Spinal cord (tissue), 10 donors: Measurements from ENCODE around the gene ZNF438. TPM values are rescaled to one million over a fixed set of nuclear protein-coding genes. Genes with fewer than 3 reads are reported as not detected.
A peak's percentile ranks its signal among the peaks of the same experiment; 100 is the strongest.

Experiments used
- DNase-seq, 6 donors: peaks; one replicate each; pipeline versions ENCODE4 v3.0.0 to v3.0.0-alpha.2; 2013 to 2015; ENCODE audit warnings: low spot score in 6 of 6, low read depth in 4 of 6
- H3K27ac ChIP-seq: one replicate; pipeline ENCODE4 v1.5.1; 2013; ENCODE audit warnings: low read depth, low read length, control low read depth
- H3K27me3 ChIP-seq: one replicate; pipeline ENCODE4 v1.6.1; 2013; ENCODE audit warnings: low read length; ENCODE audit not compliant: control insufficient read depth, insufficient read depth
- H3K36me3 ChIP-seq: one replicate; pipeline ENCODE4 v1.6.1; 2013; ENCODE audit warnings: low read length; ENCODE audit not compliant: control insufficient read depth, insufficient read depth
- H3K4me1 ChIP-seq: one replicate; pipeline ENCODE4 v1.6.1; 2013; ENCODE audit warnings: low read length; ENCODE audit not compliant: control insufficient read depth, insufficient read depth
- H3K4me3 ChIP-seq: one replicate; pipeline ENCODE4 v1.5.1; 2013; ENCODE audit warnings: low read depth, low read length, control low read depth
- H3K9me3 ChIP-seq: one replicate; pipeline ENCODE4 v1.6.1; 2013; ENCODE audit warnings: low read length; ENCODE audit not compliant: control insufficient read depth, insufficient read depth
- WGBS: methylation state at CpG from one replicate; pipeline ENCODE4 v1.1.5; 2013; ENCODE audit warnings: missing lambda C conversion rate; ENCODE audit not compliant: insufficient coverage; 5-methylcytosine and 5-hydroxymethylcytosine counted together
- polyA plus RNA-seq, 2 donors: library from polyadenylated mRNA; unstranded; fragments of 120-200 nt; gene quantifications; one replicate each; pipeline ENCODE4 v1.2.1, GENCODE V29; 2013; ENCODE audit not compliant: insufficient read length in 2 of 2
- total RNA-seq, 2 donors: library from RNA; depleted of rRNA in 1 of 2; stranded (reverse); fragments of 120-200 nt in 1 of 2; fragments of >200 nt in 1 of 2; gene quantifications; one replicate each; pipeline versions ENCODE4 v1.2.3 to v1.2.4, GENCODE V29; 2013 to 2014
- donor health status: healthy.

ZNF438 gene
- total and polyA plus RNA-seq, 4 donors, result 5.8 to 12.4 (median 7.0) TPM

GRCh38 chr10:31018962-31019361, 12.7 kb downstream of the ZNF438 start:
- Histone ChIP-seq H3K4me3 (no peak overlapping the region), H3K36me3 (no peaks in the 10 kb centered on the region), H3K4me1 (no peaks in the 10 kb centered on the region), H3K9me3 (peaks cover 1% of the 10 kb centered on the region), H3K27ac (peak overlapping the region; percentile 68), H3K27me3 (no peaks in the 10 kb centered on the region)
- 27% methylated on average over 1 of the region's 2 CpGs for WGBS
- peak in 3 of 6 donors; percentile 38 to 84 (median 81) for DNase-seq

- no peak for DNase-seq
- no peaks in the 10 kb centered on the region for H3K36me3 ChIP-seq
- peak overlapping the region; percentile 68 for H3K27ac ChIP-seq
- peaks cover 1% of the 10 kb centered on the region for H3K9me3 ChIP-seq
- no peaks in the 10 kb centered on the region for H3K27me3 ChIP-seq
- 71% methylated on average over 2 of the region's 3 CpGs for WGBS
- H3K4me1 ChIP-seq, result no peaks in the 10 kb centered on the region
- H3K4me3 ChIP-seq, result no peak overlapping the region
Observed at GRCh38 chr10:31018356-31018750, 13.3 kb downstream of the ZNF438 start.

- H3K27me3 ChIP-seq, result no peaks in the 10 kb centered on the region
- WGBS, result 79% methylated on average over 3 of the region's 4 CpGs
- H3K27ac ChIP-seq, result peak overlapping the region; percentile 6
Observed at GRCh38 chr10:31017534-31018355, 13.9 kb downstream of the ZNF438 start.

GRCh38 chr10:31014161-31014875, 17.3 kb downstream of the ZNF438 start:
- no peaks in the 10 kb centered on the region for H3K27me3 ChIP-seq
- no peak overlapping the region for H3K27ac ChIP-seq
- H3K36me3 ChIP-seq, result no peaks in the 10 kb centered on the region
- no peak overlapping the region for H3K4me3 ChIP-seq
- DNase-seq, result no peak
- H3K4me1 ChIP-seq, result no peaks in the 10 kb centered on the region
- WGBS, result 100% methylated on average over 2 of the region's 7 CpGs
- no peaks in the 10 kb centered on the region for H3K9me3 ChIP-seq

More at GRCh38 chr10:31017534-31018355, 13.9 kb downstream of the ZNF438 start:
- Histone ChIP-seq H3K9me3 (peaks cover 1% of the 10 kb centered on the region), H3K36me3 (no peaks in the 10 kb centered on the region), H3K4me1 (no peaks in the 10 kb centered on the region), H3K4me3 (no peak overlapping the region)
- peak in 1 of 6 donors; percentile 43 for DNase-seq

GRCh38 chr10:31013331-31013730, 18.3 kb downstream of the ZNF438 start:
- WGBS, result 70% methylated on average over 3 of the region's 3 CpGs
- Histone ChIP-seq H3K36me3 (no peaks in the 10 kb centered on the region), H3K4me1 (no peaks in the 10 kb centered on the region), H3K27me3 (no peaks in the 10 kb centered on the region), H3K4me3 (no peak overlapping the region), H3K27ac (no peak overlapping the region), H3K9me3 (no peaks in the 10 kb centered on the region)
- DNase-seq, result no peak

GRCh38 chr10:31011665-31012022, 20.0 kb downstream of the ZNF438 start:
- no peaks in the 10 kb centered on the region for H3K36me3 ChIP-seq
- no peak for DNase-seq
- no peak overlapping the region for H3K27ac ChIP-seq
- 24% methylated on average over 3 of the region's 3 CpGs for WGBS
- H3K9me3 ChIP-seq, result no peaks in the 10 kb centered on the region
- H3K4me3 ChIP-seq, result no peak overlapping the region
- no peaks in the 10 kb centered on the region for H3K4me1 ChIP-seq
- H3K27me3 ChIP-seq, result no peaks in the 10 kb centered on the region

DNA sequence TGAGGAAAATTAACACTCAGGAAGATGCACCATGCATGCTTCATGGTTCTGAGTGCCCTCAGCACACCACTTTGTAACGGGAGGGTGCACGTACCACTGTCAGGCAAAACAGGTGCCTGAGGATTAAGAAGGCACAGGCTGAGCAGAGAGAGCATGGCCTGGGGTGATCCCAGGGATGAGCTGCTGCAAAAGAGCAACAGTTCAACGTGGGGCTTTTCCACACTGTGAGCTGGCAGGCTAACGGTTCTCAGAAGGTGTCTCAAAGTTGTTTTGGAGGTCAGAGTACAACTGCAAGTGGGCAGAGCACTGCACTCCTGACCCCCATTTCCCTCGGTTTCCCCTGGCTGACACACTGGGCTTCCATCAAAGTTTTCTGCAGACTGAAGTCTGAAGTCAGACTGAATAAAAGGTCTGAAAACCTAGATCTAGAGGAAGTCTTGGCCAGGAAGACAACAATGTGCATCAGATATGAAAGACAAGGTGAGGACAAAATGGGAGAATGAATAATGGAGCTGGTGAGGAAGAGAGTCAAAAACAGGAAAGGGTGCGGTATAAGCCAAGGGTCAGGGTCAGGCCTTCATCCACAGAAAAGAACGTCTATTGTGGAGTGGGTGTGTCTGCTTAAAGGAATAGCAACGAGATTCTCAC, 20.5 kb downstream of the ZNF438 start:
- no peak for DNase-seq
- no peaks in the 10 kb centered on the region for H3K27me3 ChIP-seq
- H3K36me3 ChIP-seq, result no peaks in the 10 kb centered on the region
- no peak overlapping the region for H3K27ac ChIP-seq
- no peak overlapping the region for H3K4me3 ChIP-seq
- WGBS, result 82% methylated on average over 4 of the region's 8 CpGs
- no peaks in the 10 kb centered on the region for H3K9me3 ChIP-seq
- no peaks in the 10 kb centered on the region for H3K4me1 ChIP-seq

DNA sequence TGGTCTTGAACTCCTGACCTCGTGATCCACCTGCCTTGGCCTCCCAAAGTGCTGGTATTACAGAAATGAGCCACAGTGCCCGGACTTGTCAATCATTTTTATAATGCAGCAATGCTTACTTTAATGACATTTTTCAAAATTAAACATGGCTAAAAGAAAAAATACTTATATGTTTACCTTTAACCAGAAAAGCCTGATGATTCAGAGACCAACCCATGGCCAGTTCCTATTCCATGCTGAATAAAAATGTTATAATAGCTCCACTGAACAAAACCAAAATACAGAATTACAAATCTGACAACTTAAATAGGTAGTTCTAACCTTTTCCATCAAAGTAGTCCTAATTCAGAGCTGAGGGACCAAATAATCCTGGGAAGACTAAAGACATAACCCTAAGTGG, 21.6 kb downstream of the ZNF438 start:
- no peak for DNase-seq
- no peak overlapping the region for H3K4me3 ChIP-seq
- no peaks in the 10 kb centered on the region for H3K4me1 ChIP-seq
- H3K36me3 ChIP-seq, result no peaks in the 10 kb centered on the region
- WGBS, result 100% methylated on average over 1 of the region's 2 CpGs
- H3K27me3 ChIP-seq, result no peaks in the 10 kb centered on the region
- H3K27ac ChIP-seq, result no peak overlapping the region
- H3K9me3 ChIP-seq, result no peaks in the 10 kb centered on the region

DNA sequence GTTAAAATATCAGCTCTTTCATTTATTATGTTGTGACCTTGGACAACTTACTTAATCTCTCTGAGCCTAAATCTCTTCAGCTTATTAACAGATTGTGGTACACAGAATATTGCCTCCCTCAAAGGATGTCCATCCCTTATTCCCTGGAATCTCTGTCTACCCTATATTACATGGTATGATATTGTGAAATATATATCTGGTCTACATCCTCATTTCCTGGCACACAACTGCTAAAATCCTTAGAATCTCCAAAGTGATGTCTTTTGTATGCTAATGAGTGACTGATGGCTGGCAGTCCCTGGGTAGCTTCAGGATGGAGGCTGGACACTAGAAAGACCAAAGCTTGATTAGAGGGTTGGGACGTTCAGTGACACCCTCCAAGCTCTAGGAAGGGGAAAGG, 25.8 kb downstream of the ZNF438 start:
- Histone ChIP-seq H3K4me1 (no peaks in the 10 kb centered on the region), H3K27me3 (no peaks in the 10 kb centered on the region), H3K27ac (no peak overlapping the region), H3K4me3 (no peak overlapping the region), H3K36me3 (no peaks in the 10 kb centered on the region), H3K9me3 (no peaks in the 10 kb centered on the region)
- no CpG with 5 or more reads among the region's 1 CpG for WGBS
- DNase-seq, result no peak
